ENCODE results near the gene MRI1.

- no peak for TF ChIP-seq EP300 (IDR thresholded peaks at IDR 0.05; ENCODE audit: low read depth)
- no peak for TF ChIP-seq CTCF (IDR thresholded peaks at IDR 0.05)
Observed at GRCh38 chr19:13808856-13809255, 44.5 kb downstream of the MRI1 start.

Measured in transverse colon (tissue), 3 donors.